ENCODE measurements around the gene PIM3. TPM values are rescaled to one million over a fixed set of nuclear protein-coding genes. Genes with fewer than 3 reads are reported as not detected.

PIM3 gene
- total and polyA plus RNA-seq, 10 of the 15 experiments (the other 5 are each of a cell fraction or from before 2014, with no cell fraction given), result 0.31 to 60.8 (median 12.4) TPM

DNA sequence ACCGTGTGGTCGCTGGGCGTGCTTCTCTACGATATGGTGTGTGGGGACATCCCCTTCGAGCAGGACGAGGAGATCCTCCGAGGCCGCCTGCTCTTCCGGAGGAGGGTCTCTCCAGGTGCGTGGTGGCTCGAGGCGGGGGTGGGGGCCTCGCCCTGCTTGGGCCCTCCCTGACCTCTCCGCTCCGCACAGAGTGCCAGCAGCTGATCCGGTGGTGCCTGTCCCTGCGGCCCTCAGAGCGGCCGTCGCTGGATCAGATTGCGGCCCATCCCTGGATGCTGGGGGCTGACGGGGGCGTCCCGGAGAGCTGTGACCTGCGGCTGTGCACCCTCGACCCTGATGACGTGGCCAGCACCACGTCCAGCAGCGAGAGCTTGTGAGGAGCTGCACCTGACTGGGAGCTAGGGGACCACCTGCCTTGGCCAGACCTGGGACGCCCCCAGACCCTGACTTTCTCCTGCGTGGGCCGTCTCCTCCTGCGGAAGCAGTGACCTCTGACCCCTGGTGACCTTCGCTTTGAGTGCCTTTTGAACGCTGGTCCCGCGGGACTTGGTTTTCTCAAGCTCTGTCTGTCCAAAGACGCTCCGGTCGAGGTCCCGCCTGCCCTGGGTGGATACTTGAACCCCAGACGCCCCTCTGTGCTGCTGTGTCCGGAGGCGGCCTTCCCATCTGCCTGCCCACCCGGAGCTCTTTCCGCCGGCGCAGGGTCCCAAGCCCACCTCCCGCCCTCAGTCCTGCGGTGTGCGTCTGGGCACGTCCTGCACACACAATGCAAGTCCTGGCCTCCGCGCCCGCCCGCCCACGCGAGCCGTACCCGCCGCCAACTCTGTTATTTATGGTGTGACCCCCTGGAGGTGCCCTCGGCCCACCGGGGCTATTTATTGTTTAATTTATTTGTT lies 2.4 kb downstream of the PIM3 start (continued):
- TF ChIP-seq, protein P1, sequence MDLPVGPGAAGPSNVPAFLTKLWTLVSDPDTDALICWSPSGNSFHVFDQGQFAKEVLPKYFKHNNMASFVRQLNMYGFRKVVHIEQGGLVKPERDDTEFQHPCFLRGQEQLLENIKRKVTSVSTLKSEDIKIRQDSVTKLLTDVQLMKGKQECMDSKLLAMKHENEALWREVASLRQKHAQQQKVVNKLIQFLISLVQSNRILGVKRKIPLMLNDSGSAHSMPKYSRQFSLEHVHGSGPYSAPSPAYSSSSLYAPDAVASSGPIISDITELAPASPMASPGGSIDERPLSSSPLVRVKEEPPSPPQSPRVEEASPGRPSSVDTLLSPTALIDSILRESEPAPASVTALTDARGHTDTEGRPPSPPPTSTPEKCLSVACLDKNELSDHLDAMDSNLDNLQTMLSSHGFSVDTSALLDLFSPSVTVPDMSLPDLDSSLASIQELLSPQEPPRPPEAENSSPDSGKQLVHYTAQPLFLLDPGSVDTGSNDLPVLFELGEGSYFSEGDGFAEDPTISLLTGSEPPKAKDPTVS (IDR thresholded peaks at IDR 0.05; ENCODE audit: low read depth, low read length), result no peak
- TF ChIP-seq FOXM1 (IDR thresholded peaks at IDR 0.05; ENCODE audit: low read depth, low read length), result no peak
- no peak for TF ChIP-seq HDGF (IDR thresholded peaks at IDR 0.05)
- no peak for TF ChIP-seq MEF2A (IDR thresholded peaks at IDR 0.05; ENCODE audit: insufficient read depth, low read depth, low read length)
- TF ChIP-seq NR2C2 (IDR thresholded peaks at IDR 0.05; ENCODE audit: borderline replicate concordance, control insufficient read depth, insufficient read length, low read depth), result no peak
- TF ChIP-seq GATAD2B (conservative IDR thresholded peaks at IDR 0.05; ENCODE audit: low read depth), result peak; percentile 61
- TF ChIP-seq ZZZ3 (IDR thresholded peaks at IDR 0.05; ENCODE audit: control insufficient read depth, insufficient read length, low read depth), result no peak
- TF ChIP-seq ZNF24 (IDR thresholded peaks at IDR 0.05), result no peak
- TF ChIP-seq CHD2 (IDR thresholded peaks at IDR 0.05; ENCODE audit: borderline replicate concordance, low read depth, low read length), result no peak
- no peak for TF ChIP-seq HDAC6 (IDR thresholded peaks at IDR 0.05; ENCODE audit: unreplicated experiment)
- TF ChIP-seq NFXL1 (IDR thresholded peaks at IDR 0.05; ENCODE audit: borderline replicate concordance), result no peak
- TF ChIP-seq SMAD1 (IDR thresholded peaks at IDR 0.05; ENCODE audit: low read depth, partially characterized antibody), result no peak
- TF ChIP-seq, protein P2, sequence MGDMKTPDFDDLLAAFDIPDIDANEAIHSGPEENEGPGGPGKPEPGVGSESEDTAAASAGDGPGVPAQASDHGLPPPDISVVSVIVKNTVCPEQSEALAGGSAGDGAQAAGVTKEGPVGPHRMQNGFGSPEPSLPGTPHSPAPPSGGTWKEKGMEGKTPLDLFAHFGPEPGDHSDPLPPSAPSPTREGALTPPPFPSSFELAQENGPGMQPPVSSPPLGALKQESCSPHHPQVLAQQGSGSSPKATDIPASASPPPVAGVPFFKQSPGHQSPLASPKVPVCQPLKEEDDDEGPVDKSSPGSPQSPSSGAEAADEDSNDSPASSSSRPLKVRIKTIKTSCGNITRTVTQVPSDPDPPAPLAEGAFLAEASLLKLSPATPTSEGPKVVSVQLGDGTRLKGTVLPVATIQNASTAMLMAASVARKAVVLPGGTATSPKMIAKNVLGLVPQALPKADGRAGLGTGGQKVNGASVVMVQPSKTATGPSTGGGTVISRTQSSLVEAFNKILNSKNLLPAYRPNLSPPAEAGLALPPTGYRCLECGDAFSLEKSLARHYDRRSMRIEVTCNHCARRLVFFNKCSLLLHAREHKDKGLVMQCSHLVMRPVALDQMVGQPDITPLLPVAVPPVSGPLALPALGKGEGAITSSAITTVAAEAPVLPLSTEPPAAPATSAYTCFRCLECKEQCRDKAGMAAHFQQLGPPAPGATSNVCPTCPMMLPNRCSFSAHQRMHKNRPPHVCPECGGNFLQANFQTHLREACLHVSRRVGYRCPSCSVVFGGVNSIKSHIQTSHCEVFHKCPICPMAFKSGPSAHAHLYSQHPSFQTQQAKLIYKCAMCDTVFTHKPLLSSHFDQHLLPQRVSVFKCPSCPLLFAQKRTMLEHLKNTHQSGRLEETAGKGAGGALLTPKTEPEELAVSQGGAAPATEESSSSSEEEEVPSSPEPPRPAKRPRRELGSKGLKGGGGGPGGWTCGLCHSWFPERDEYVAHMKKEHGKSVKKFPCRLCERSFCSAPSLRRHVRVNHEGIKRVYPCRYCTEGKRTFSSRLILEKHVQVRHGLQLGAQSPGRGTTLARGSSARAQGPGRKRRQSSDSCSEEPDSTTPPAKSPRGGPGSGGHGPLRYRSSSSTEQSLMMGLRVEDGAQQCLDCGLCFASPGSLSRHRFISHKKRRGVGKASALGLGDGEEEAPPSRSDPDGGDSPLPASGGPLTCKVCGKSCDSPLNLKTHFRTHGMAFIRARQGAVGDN (IDR thresholded peaks at IDR 0.05), result peak; percentile 21; the same call in 1 of the 2 replicates
- no peak for TF ChIP-seq SUZ12 (IDR thresholded peaks at IDR 0.05; ENCODE audit: unreplicated experiment)
- TF ChIP-seq, protein P3, sequence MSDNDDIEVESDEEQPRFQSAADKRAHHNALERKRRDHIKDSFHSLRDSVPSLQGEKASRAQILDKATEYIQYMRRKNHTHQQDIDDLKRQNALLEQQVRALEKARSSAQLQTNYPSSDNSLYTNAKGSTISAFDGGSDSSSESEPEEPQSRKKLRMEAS (IDR thresholded peaks at IDR 0.05; ENCODE audit: low read depth, low read length), result no peak
- TF ChIP-seq, protein P4, sequence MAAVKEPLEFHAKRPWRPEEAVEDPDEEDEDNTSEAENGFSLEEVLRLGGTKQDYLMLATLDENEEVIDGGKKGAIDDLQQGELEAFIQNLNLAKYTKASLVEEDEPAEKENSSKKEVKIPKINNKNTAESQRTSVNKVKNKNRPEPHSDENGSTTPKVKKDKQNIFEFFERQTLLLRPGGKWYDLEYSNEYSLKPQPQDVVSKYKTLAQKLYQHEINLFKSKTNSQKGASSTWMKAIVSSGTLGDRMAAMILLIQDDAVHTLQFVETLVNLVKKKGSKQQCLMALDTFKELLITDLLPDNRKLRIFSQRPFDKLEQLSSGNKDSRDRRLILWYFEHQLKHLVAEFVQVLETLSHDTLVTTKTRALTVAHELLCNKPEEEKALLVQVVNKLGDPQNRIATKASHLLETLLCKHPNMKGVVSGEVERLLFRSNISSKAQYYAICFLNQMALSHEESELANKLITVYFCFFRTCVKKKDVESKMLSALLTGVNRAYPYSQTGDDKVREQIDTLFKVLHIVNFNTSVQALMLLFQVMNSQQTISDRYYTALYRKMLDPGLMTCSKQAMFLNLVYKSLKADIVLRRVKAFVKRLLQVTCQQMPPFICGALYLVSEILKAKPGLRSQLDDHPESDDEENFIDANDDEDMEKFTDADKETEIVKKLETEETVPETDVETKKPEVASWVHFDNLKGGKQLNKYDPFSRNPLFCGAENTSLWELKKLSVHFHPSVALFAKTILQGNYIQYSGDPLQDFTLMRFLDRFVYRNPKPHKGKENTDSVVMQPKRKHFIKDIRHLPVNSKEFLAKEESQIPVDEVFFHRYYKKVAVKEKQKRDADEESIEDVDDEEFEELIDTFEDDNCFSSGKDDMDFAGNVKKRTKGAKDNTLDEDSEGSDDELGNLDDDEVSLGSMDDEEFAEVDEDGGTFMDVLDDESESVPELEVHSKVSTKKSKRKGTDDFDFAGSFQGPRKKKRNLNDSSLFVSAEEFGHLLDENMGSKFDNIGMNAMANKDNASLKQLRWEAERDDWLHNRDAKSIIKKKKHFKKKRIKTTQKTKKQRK (IDR thresholded peaks at IDR 0.05; ENCODE audit: low read depth, low read length), result no peak
- no peak for TF ChIP-seq ATF7 (IDR thresholded peaks at IDR 0.05; ENCODE audit: low read depth)
- TF ChIP-seq, protein P5, sequence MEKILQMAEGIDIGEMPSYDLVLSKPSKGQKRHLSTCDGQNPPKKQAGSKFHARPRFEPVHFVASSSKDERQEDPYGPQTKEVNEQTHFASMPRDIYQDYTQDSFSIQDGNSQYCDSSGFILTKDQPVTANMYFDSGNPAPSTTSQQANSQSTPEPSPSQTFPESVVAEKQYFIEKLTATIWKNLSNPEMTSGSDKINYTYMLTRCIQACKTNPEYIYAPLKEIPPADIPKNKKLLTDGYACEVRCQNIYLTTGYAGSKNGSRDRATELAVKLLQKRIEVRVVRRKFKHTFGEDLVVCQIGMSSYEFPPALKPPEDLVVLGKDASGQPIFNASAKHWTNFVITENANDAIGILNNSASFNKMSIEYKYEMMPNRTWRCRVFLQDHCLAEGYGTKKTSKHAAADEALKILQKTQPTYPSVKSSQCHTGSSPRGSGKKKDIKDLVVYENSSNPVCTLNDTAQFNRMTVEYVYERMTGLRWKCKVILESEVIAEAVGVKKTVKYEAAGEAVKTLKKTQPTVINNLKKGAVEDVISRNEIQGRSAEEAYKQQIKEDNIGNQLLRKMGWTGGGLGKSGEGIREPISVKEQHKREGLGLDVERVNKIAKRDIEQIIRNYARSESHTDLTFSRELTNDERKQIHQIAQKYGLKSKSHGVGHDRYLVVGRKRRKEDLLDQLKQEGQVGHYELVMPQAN (conservative IDR thresholded peaks at IDR 0.05), result 0 out of 2 replicates have a peak, but pooled peaks have one; percentile 50
